HG03439 (cell line): ENCODE data around the gene PPP1R7.

Experiments used
- ATAC-seq: cut with Tn5 transposase; IDR thresholded peaks from one replicate; pipeline ENCODE4 v1.9.1; 2021; ENCODE audit warnings: mild to moderate bottlenecking, moderate library complexity; ENCODE audit not compliant: unreplicated experiment

Gene PPP1R7

GRCh38 chr2:241160318-241160717 is 10.1 kb downstream of the PPP1R7 start:
- ATAC-seq, result no peak

GRCh38 chr2:241161646-241162281 is 11.5 kb downstream of the PPP1R7 start:
- no peak for ATAC-seq

DNA sequence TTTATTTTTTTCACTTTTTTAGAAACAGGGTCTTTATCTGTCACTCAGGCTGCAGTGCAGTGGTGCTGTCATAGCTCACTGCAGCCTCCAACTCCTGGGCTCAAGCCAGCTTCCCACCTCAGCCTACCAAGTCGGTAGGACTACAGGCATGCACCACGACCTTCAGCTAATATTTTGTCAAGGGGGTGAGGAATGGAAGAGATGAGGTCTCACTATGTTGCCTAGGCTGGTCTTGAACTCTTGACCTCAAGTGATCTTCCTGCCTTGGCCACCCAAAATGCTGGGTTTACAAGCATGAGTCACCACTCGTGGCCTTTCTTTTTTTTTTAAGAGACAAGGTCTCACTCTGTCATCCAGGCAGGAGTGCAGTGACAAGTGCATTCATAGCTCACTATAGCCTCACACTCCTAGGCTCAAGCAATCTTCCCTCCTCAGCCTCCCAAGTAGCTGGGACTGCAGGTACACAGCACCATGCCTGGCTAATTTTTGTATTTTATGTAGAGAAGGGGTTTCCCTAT is 13.4 kb downstream of the PPP1R7 start:
- no peak for ATAC-seq

- no peak for ATAC-seq
These were observed 18.1 kb downstream of the PPP1R7 start for GRCh38 chr2:241168366-241168765.

DNA sequence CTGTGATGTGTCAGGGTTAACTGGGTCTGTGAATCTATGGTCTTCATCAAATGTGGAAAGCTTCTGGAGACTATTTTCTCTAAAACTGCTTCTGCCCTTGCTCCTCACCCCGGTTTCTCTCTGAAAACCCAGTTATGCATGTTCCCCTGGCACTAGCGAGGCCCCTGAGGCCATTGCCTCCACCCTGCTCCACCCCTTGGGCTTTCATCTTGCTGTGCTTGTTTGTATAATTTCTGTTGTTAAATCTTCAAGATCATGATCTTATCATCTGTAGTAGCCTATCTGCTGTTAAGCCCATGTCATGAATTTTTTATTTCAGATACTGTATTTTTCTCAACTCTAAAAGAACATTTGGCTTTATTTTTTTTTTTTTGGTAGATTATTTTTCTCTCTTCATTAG is 23.3 kb downstream of the PPP1R7 start:
- ATAC-seq, result no peak

DNA sequence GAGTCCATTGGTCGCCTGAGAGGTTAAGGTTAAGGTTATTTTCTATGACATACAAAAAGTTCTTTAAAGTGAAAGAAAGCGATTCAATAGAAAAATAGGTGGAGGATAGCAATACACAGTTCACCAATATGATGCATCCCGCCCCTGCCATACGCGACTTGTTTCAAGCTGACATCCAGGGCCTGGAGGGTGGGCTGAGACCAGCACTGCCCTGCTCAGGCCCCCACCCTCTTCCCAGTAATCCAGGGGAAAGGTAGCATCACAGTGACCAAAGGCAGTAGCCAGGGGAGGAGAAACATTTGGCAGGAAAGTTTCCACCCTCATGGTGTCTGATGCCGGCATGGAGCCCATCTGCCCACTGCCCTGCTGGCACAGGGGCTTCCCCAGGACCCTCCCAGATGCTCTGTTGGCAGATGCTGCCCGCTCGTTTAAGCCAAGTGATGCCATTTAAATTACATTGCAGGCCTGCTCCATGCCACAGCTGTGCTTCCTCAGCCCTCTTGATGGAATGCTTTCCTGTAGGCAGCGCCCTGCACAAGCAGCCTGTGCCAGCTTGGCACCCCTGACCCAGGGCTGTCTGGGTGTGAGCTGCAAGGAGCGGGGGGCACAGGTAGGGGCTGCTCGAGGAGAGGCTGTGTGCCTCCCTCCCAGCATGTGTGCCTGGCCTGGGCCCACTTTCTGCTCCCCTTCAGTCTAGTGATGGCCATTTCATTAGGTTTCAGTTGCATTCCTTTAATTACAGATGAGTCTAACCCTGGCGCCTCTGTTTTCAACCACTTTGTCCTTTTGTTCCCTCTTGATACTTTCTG is 27.5 kb downstream of the PPP1R7 start:
- no peak for ATAC-seq

- ATAC-seq, result no peak
These were observed 28.7 kb downstream of the PPP1R7 start for GRCh38 chr2:241178961-241179360.

GRCh38 chr2:241179899-241180298 is 29.6 kb downstream of the PPP1R7 start:
- ATAC-seq, result no peak

DNA sequence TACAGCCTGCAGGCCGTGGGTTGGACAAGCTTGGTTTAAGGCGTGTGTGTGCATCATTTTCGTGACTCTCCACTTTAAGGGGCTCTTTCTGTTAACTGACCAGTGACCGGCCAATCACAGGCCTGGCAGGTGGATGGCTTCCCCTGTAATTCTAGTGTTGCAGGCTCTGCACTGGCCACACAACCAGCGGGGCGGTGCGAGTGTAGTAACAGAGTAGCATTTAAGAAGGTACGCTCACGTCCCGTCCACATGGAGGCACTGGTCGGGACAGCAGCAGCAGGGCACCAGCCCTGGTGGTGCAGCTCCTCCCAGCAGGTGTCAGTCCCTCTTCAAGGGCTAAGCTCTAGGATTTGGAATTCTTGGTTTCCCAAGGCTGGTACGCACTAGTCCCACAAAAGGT is 30.2 kb downstream of the PPP1R7 start:
- no peak for ATAC-seq

DNA sequence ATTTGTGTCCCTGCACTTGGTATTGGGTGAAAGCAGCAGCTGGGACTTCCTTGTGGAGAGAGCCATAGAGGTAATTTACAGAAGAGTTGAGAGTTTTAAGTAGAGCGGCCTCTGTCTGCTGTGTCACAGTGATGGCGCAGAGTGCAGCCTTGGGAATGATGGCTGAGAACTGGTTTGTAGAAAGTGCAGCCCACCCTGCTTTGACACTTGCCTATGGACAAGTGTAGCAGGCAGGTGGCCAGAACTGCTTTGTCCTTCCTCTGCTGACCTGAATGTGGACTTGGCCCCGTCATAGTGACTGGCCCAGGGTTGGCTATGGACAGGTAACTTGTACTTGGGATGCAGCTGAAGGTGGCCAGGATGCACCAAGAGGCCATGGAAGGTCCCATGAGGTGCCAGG is 31.9 kb downstream of the PPP1R7 start:
- no peak for ATAC-seq

GRCh38 chr2:241182531-241183133 is 32.4 kb downstream of the PPP1R7 start:
- no peak for ATAC-seq

GRCh38 chr2:241183221-241183620 is 33.0 kb downstream of the PPP1R7 start:
- no peak for ATAC-seq

GRCh38 chr2:241184901-241185300 is 34.6 kb downstream of the PPP1R7 start:
- ATAC-seq, result no peak

DNA sequence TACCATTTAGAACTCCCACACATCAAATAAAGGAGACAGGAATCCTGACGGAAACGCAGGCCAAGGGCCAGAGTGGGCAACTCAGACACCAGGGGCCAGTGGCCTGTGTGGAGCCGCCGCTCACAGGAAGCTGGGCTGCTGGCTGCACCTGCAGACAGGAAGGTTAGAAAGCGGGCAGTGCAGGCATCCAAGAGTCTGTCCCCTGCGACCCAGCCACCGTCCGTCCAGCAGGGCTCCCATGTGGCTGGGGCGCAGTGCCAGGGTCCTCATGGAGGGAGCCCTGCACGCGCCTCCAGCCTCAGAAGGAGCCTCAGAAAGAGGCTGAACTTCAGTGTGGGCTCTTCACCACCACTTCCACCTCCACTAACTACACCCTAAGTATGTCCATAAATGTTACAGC is 35.7 kb downstream of the PPP1R7 start:
- no peak for ATAC-seq

GRCh38 chr2:241187101-241187917 is 37.0 kb downstream of the PPP1R7 start:
- ATAC-seq, result no peak

GRCh38 chr2:241187918-241188234 is 37.6 kb downstream of the PPP1R7 start:
- ATAC-seq, result no peak

DNA sequence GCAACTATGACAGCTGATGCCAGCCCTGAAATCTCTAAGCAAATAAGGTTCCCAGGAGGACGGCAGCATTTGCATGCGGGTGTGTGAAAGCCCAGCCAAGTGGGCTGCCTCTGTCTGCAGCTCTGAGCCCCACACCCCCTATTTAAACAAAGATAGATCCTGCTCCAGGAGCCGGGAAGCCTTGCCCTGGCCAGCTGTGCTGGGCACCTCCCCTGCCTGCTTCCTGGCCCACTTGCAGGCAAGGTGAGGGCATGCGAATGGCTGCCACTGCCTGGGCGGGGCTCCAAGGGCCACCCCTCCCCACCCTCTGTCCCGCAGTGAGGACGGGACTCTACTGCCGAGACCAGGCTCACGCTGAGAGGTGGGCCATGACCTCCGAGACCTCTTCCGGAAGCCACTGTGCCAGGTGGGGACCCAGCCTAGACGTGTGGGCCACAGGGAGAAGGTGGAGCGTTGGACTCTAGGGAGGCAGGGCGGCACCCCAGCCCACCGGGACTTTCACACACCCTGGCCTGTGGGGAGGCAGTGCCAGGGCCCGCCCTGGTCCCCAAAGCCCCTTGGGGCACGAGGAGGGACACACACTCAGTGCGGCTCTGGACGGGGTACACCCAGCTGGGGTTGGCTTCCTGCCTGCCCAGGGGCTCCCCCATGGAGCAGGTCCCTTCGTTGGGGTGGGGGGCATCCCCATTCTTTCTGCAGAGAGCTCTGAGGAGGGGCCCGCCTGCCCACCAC is 38.3 kb downstream of the PPP1R7 start, which contains the start of gene ANO7:
Gene ANO7, plus strand, starts transcription at position 317 of the 732 bp plus-strand sequence. CDS start 1,387 bp downstream, outside the sequence.
- no peak for ATAC-seq

DNA sequence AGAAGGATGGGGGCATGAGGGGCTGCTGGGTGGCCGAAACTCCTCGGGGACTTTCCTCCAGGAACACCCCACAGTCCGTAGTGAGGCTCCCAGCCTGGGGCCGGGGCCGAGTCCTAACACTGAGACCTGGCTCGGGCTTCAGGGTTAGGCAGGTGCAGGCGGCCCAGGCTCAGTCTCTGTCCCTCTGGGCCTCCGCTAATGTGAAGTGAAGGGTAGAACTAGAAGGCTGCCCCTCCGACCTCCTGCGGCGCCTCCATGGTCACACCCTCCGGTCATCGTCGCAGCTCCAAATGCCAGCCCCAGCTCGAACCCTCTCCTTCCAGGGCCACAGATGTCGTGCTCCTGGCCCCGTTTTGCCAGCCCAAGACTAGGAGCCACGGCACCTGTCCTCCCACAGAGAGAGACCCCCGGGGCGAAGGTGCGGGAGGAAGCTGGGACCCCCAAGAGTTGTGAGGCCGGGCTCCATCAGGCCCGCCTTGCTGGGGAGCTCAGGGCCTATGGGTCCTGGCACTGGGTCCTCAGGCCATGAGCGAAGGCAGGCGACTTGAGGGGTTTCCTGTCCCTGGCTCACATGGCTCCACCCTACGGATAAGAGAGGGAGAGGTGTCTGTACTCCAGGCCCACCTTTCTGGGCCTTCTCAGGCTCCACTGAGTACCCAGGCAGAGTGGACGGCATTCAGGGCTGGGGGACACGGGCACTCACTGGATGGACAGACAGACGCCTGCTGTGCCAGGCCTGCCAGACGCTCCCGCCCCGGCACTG is 39.0 kb downstream of the PPP1R7 start:
- no peak for ATAC-seq

GRCh38 chr2:241189856-241190201 is 39.6 kb downstream of the PPP1R7 start:
- ATAC-seq, result no peak
